A549 (cell line): ENCODE data around the gene IPO13.

Experiments used
- CHD4 ChIP-seq: fragments of 200-600 bp; sonication (generic); IDR thresholded peaks from 2 replicates; pipeline ENCODE4 v1.6.1; 2016; ENCODE audit warnings: antibody characterized with exemption, mild to moderate bottlenecking, borderline replicate concordance
- CTCF ChIP-seq: fragments of >200 bp; sonication (Bioruptor Twin); formaldehyde crosslinking; IDR thresholded peaks from 3 replicates; pipeline ENCODE4 v1.5.1; 2016
- FOXS1 ChIP-seq: fragments of 250-450 bp; sonication (Bioruptor Pico); IDR thresholded peaks from 2 replicates; pipeline ENCODE4 v1.5.0; 2020; ENCODE audit warnings: mild to moderate bottlenecking, moderate library complexity
- HOXB13 ChIP-seq: fragments of 250-450 bp; sonication (Bioruptor Pico); IDR thresholded peaks from 2 replicates; pipeline ENCODE4 v1.5.0; 2020; ENCODE audit warnings: low read depth, mild to moderate bottlenecking, moderate library complexity
- POLR2A ChIP-seq: IDR thresholded peaks from 2 replicates; pipeline ENCODE4 v1.6.1; 2012; ENCODE audit warnings: mild to moderate bottlenecking, low read length
- RAD21 ChIP-seq, 2 experiments: fragments of >200 bp in 1 of 2; sonication (Bioruptor Twin) in 1 of 2; formaldehyde crosslinking in 1 of 2; IDR thresholded peaks in 1 of 2; conservative IDR thresholded peaks in 1 of 2; 2 replicates in 1 of 2; 3 replicates in 1 of 2; pipeline ENCODE4 v1.6.1; 2012 to 2018; ENCODE audit warnings: inconsistent platforms in 1 of 2

GRCh38 chr1:43933386-43934100 is 13.2 kb upstream of the IPO13 start, which contains the start of gene ARTN:
- TF ChIP-seq CTCF, result no peak
- no peak for TF ChIP-seq POLR2A
- TF ChIP-seq FOXS1 (CRISPR knock-in tag), result no peak
- TF ChIP-seq CHD4, result no peak
- no peak for TF ChIP-seq RAD21 (conservative IDR thresholded peaks at IDR 0.05 in 1 of 2, IDR thresholded peaks at IDR 0.05 in 1 of 2)
- TF ChIP-seq HOXB13, result no peak
